A549 (cell line): ENCODE results near the gene CHST11. TPM values are rescaled to one million over a fixed set of nuclear protein-coding genes. Genes with fewer than 3 reads are reported as not detected.

Experiments used
- ATAC-seq, 2 experiments: fragments of 200-7000 bp in 1 of 2; fragments of >200 bp in 1 of 2; cut with Nextera tagmentation in 1 of 2; cut with Tn5 transposase in 1 of 2; 3 replicates each; pipeline versions ENCODE4 v1.8.0 to v1.9.1; 2018 to 2020; ENCODE audit warnings: mild to moderate bottlenecking in 1 of 2, moderate library complexity in 1 of 2
- CTCF ChIA-PET: fragments of 300-600 bp; sonication (Branson Sonifier 250); formaldehyde crosslinking; extraction: SDS; loops from one replicate; lab custom pipeline; 2021; ENCODE audit warnings: antibody characterized with exemption, inconsistent platforms; lab: Yijun Ruan, JAX
- POLR2A ChIA-PET: fragments of 350-600 bp; formaldehyde crosslinking; extraction: SDS; loops from one replicate; lab custom pipeline; 2021; ENCODE audit warnings: antibody characterized with exemption, inconsistent platforms; lab: Yijun Ruan, JAX
- DNase-seq, 2 experiments: peaks; one replicate each; pipeline versions ENCODE4 v3.0.0 to v3.0.0-alpha.2; 2011 to 2016; ENCODE audit warnings: low read depth in 1 of 2, low spot score in 1 of 2
- FAIRE-seq: peaks from 2 replicates; lab custom pipeline; 2011; peaks lifted over from hg19 to GRCh38; lab: Jason Lieb, UNC
- H3K27ac ChIP-seq, 2 experiments: fragments of >200 bp; sonication (Bioruptor Twin); formaldehyde crosslinking; 3 replicates each; pipeline ENCODE4 v1.5.1; 2016 to 2017
- H3K4me1 ChIP-seq: fragments of >200 bp; sonication (Bioruptor Twin); formaldehyde crosslinking; 3 replicates; pipeline ENCODE4 v1.6.1; 2016
- H3K4me2 ChIP-seq: fragments of >200 bp; sonication (Bioruptor Twin); formaldehyde crosslinking; 3 replicates; pipeline ENCODE4 v1.6.1; 2016
- H3K4me3 ChIP-seq: fragments of >200 bp; sonication (Bioruptor Twin); formaldehyde crosslinking; 3 replicates; pipeline ENCODE4 v1.5.1; 2016
- H3K9me3 ChIP-seq: fragments of >200 bp; sonication (Bioruptor Twin); formaldehyde crosslinking; 3 replicates; pipeline ENCODE4 v1.6.1; 2016
- CHD2 ChIP-seq: fragments of 150-350 bp; IDR thresholded peaks from 2 replicates; pipeline ENCODE4 v1.6.1; 2014; ENCODE audit warnings: low read length; ENCODE audit not compliant: partially characterized antibody
- EHMT2 ChIP-seq: fragments of 200-600 bp; sonication (generic); IDR thresholded peaks from 2 replicates; pipeline ENCODE4 v1.6.1; 2016; ENCODE audit warnings: antibody characterized with exemption, low read depth, mild to moderate bottlenecking, moderate library complexity
- ESRRA ChIP-seq: fragments of 150-350 bp; IDR thresholded peaks from 2 replicates; pipeline ENCODE4 v1.6.1; 2014; ENCODE audit warnings: mild to moderate bottlenecking, low read length, borderline replicate concordance
- GATA3 ChIP-seq: IDR thresholded peaks from 2 replicates; pipeline ENCODE4 v1.6.1; 2012; ENCODE audit warnings: borderline replicate concordance
- KDM1A ChIP-seq: fragments of 200-600 bp; sonication (generic); IDR thresholded peaks from 2 replicates; pipeline ENCODE4 v1.6.1; 2016; ENCODE audit warnings: low read depth, mild to moderate bottlenecking
- NFE2L2 ChIP-seq: fragments of 150-350 bp; conservative IDR thresholded peaks from 2 replicates; pipeline ENCODE4 v1.6.1; 2014; ENCODE audit warnings: low read length
- NPAS2 ChIP-seq: fragments of 250-450 bp; sonication (Bioruptor Pico); IDR thresholded peaks from 2 replicates; pipeline ENCODE4 v1.8.0; 2022; ENCODE audit warnings: mild to moderate bottlenecking, moderate library complexity, borderline replicate concordance
- NR3C1 ChIP-seq: fragments of >200 bp; sonication (Bioruptor Twin); formaldehyde crosslinking; IDR thresholded peaks from 3 replicates; pipeline ENCODE4 v1.6.1; 2017
- PHF8 ChIP-seq: fragments of 200-600 bp; sonication (generic); IDR thresholded peaks from 2 replicates; pipeline ENCODE4 v1.6.1; 2016; ENCODE audit warnings: low read depth, mild to moderate bottlenecking, antibody characterized with exemption, moderate library complexity, borderline replicate concordance
- POLR2A ChIP-seq: IDR thresholded peaks from 2 replicates; pipeline ENCODE4 v1.6.1; 2012; ENCODE audit warnings: mild to moderate bottlenecking, low read length
- SMC3 ChIP-seq: fragments of >200 bp; sonication (Bioruptor Twin); formaldehyde crosslinking; IDR thresholded peaks from 3 replicates; pipeline ENCODE4 v1.6.1; 2018; ENCODE audit warnings: inconsistent platforms
- TFCP2L1 ChIP-seq: fragments of 250-450 bp; sonication (Bioruptor Pico); IDR thresholded peaks from 2 replicates; pipeline ENCODE4 v1.5.0; 2021; ENCODE audit warnings: mild to moderate bottlenecking
- USF2 ChIP-seq: fragments of 450-650 bp; IDR thresholded peaks from 2 replicates; pipeline ENCODE4 v1.6.1; 2014; ENCODE audit warnings: antibody characterized with exemption
- ZC3H11A ChIP-seq: fragments of 450-650 bp; IDR thresholded peaks from 2 replicates; pipeline ENCODE4 v1.6.1; 2014; ENCODE audit warnings: antibody characterized with exemption, mild to moderate bottlenecking
- ZFP36 ChIP-seq: fragments of 450-650 bp; IDR thresholded peaks from 2 replicates; pipeline ENCODE4 v1.6.1; 2014; ENCODE audit warnings: borderline replicate concordance; ENCODE audit not compliant: partially characterized antibody
- WGBS: methylation state at CpG from one replicate; pipeline ENCODE4 v1.1.6; 2017; ENCODE audit errors: missing lambda C conversion rate; 5-methylcytosine and 5-hydroxymethylcytosine counted together
- polyA plus RNA-seq, 4 experiments: library from polyadenylated mRNA; depleted of rRNA in 3 of 4; stranded (reverse); fragments of >200 nt; fragmentation: RNase III in 1 of 4; extraction: RNeasy Plus Mini Kit Qiagen cat#74134 plus additional on column Dnase treatment in 1 of 4; gene quantifications; 2 replicates in 3 of 4; 3 replicates in 1 of 4; pipeline ENCODE4 v1.2.3, GENCODE V29; 2011 to 2017
- TF ChIP-seq, protein P1 (sequence below): fragments of 150-350 bp; IDR thresholded peaks from 2 replicates; pipeline ENCODE4 v1.6.1; 2014; ENCODE audit warnings: low read depth, mild to moderate bottlenecking, low read length
- TF ChIP-seq, protein P2 (sequence below): IDR thresholded peaks from 2 replicates; pipeline ENCODE4 v1.6.1; 2012
- TF ChIP-seq, protein P3 (sequence below): fragments of >200 bp; sonication (Bioruptor Twin); formaldehyde crosslinking; IDR thresholded peaks from 3 replicates; pipeline ENCODE4 v1.6.1; 2016
- TF ChIP-seq, protein P4 (sequence below): fragments of 250-450 bp; sonication (Bioruptor Pico); IDR thresholded peaks from 2 replicates; pipeline ENCODE4 v1.5.0; 2021; ENCODE audit warnings: mild to moderate bottlenecking, moderate library complexity, borderline replicate concordance

The CHST11 gene
- polyA plus RNA-seq, 2 of the 4 experiments (the other 2 are of a cell fraction), result 19.2 to 21.8 TPM

DNA sequence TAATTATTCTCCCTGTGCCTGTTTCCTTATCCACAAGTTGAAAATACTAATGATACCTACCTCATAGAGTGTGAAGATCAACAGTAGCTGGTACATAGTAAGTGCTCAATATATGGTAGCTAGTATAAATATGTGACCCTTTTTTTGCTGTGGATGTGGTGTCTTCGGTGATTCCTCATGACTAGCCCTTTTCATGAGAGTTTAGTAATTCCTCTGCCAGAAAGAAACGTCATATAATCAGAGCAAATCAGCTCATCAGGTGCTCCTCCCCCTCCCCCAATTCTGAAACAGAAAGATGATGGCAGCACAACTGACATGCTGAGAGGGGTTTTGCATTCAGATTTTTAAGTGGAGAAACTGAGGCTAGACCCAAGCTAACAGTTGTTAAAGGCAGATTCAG, 290.6 kb downstream of the CHST11 start:
- no peak for TF ChIP-seq CHD2
- TF ChIP-seq NR3C1, result no peak
- TF ChIP-seq NPAS2, result no peak
- no peak for TF ChIP-seq PHF8
- TF ChIP-seq, protein P1, sequence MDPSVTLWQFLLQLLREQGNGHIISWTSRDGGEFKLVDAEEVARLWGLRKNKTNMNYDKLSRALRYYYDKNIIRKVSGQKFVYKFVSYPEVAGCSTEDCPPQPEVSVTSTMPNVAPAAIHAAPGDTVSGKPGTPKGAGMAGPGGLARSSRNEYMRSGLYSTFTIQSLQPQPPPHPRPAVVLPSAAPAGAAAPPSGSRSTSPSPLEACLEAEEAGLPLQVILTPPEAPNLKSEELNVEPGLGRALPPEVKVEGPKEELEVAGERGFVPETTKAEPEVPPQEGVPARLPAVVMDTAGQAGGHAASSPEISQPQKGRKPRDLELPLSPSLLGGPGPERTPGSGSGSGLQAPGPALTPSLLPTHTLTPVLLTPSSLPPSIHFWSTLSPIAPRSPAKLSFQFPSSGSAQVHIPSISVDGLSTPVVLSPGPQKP, result no peak
- TF ChIP-seq POLR2A, result no peak
- no peak for TF ChIP-seq GATA3
- TF ChIP-seq SMC3, result no peak
- no peak for TF ChIP-seq EHMT2
- no peak for TF ChIP-seq ESRRA
- TF ChIP-seq, all 56 proteins: peak for 0

DNA sequence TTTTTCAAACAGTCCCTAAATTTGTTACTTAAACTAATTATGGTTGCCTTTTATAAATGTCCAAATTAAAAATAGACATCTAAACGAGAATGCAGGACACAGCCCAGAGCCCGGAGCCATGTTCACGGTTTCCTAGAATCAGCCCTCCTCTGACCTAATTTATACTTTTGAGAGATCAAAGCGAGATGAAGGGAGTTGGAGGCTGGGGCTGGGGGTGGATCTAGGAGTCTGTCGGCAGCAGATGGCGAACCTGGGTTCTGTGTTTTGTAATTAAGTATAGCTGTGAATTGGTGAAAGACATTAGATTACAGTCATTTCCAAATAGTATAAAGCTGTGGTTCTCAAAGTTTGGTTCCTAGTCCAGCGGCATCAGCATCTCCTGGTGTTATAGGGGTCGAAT, 291.2 kb downstream of the CHST11 start:
- no peak for TF ChIP-seq USF2
- no peak for TF ChIP-seq ZC3H11A
- TF ChIP-seq, protein P2, sequence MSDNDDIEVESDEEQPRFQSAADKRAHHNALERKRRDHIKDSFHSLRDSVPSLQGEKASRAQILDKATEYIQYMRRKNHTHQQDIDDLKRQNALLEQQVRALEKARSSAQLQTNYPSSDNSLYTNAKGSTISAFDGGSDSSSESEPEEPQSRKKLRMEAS, result no peak
- no peak for TF ChIP-seq PHF8
- no peak for TF ChIP-seq NFE2L2
- TF ChIP-seq ZFP36, result no peak
- TF ChIP-seq ESRRA, result no peak
- no peak for TF ChIP-seq KDM1A
- TF ChIP-seq, protein P3, sequence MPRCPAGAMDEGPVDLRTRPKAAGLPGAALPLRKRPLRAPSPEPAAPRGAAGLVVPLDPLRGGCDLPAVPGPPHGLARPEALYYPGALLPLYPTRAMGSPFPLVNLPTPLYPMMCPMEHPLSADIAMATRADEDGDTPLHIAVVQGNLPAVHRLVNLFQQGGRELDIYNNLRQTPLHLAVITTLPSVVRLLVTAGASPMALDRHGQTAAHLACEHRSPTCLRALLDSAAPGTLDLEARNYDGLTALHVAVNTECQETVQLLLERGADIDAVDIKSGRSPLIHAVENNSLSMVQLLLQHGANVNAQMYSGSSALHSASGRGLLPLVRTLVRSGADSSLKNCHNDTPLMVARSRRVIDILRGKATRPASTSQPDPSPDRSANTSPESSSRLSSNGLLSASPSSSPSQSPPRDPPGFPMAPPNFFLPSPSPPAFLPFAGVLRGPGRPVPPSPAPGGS, result no peak
- no peak for TF ChIP-seq NPAS2
- TF ChIP-seq, protein P4, sequence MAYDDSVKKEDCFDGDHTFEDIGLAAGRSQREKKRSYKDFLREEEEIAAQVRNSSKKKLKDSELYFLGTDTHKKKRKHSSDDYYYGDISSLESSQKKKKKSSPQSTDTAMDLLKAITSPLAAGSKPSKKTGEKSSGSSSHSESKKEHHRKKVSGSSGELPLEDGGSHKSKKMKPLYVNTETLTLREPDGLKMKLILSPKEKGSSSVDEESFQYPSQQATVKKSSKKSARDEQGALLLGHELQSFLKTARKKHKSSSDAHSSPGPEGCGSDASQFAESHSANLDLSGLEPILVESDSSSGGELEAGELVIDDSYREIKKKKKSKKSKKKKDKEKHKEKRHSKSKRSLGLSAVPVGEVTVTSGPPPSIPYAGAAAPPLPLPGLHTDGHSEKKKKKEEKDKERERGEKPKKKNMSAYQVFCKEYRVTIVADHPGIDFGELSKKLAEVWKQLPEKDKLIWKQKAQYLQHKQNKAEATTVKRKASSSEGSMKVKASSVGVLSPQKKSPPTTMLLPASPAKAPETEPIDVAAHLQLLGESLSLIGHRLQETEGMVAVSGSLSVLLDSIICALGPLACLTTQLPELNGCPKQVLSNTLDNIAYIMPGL (CRISPR knock-in tag), result no peak
- no peak for TF ChIP-seq TFCP2L1 (CRISPR knock-in tag)
- TF ChIP-seq CHD2, result no peak
- TF ChIP-seq, protein P1, result no peak
- TF ChIP-seq, all 56 proteins: peak for 0
- ChIA-PET CTCF (interaction anchor here (1.3 to 1.8 kb wide), 3 partner anchors 8 to 13 kb away, joined by 3 to 5 read pairs (median 3); no protein-coding TSS in a partner anchor), POLR2A (no interaction called here)
- no peak overlapping the region for H3K4me3 ChIP-seq
- DNase-seq (no peak), FAIRE-seq (no peak), ATAC-seq (no peak)
- H3K9me3 ChIP-seq, result no peaks in the 10 kb centered on the region
- H3K4me1 ChIP-seq, result 0 out of 3 replicates have a peak, but pooled peaks cover 5% of the 10 kb centered on the region
- 87% methylated on average over 8 of the region's 8 CpGs for WGBS
- H3K27ac ChIP-seq, result no peak overlapping the region
- no peak overlapping the region for H3K4me2 ChIP-seq

More for the DNA sequence above, 290.6 kb downstream of the CHST11 start:
- ChIA-PET CTCF (interaction anchor here (1.3 to 1.8 kb wide), 2 partner anchors 10 to 14 kb away, joined by 3 to 5 read pairs; no protein-coding TSS in a partner anchor), POLR2A (no interaction called here)
- Histone ChIP-seq H3K4me1 (0 out of 3 replicates have a peak, but pooled peaks cover 5% of the 10 kb centered on the region), H3K27ac (no peak overlapping the region), H3K9me3 (no peaks in the 10 kb centered on the region), H3K4me3 (no peak overlapping the region), H3K4me2 (no peak overlapping the region)
- no peak for FAIRE-seq
- 98% methylated on average over 2 of the region's 2 CpGs for WGBS
- no peak for ATAC-seq
- no peak for DNase-seq
